GM12878 (cell line): ENCODE measurements around the gene NLRC3. TPM values are rescaled to one million over a fixed set of nuclear protein-coding genes. Genes with fewer than 3 reads are reported as not detected.

ENCODE experiments used
- ATAC-seq: fragments of 200-7000 bp; cut with Tn5 transposase; 3 replicates; pipeline ENCODE4 v1.9.1; 2020; ENCODE audit warnings: mild to moderate bottlenecking, moderate library complexity
- BruUV-seq: library from RNA; stranded (reverse); fragments of 400-500 nt; replicated peaks from 2 replicates; lab custom pipeline; 2021; lab: Mats Ljungman, UMichigan
- CTCF ChIA-PET: fragments of 300-600 bp; sonication (Branson Sonifier 250); formaldehyde crosslinking; extraction: SDS; loops from one replicate; lab custom pipeline; 2021; ENCODE audit warnings: inconsistent platforms; lab: Yijun Ruan, JAX
- POLR2A ChIA-PET: fragments of 350-600 bp; formaldehyde crosslinking; extraction: SDS; loops from one replicate; lab custom pipeline; 2021; ENCODE audit warnings: inconsistent platforms; lab: Charles Lee
- RAD21 ChIA-PET: fragments of 300-600 bp; sonication (Branson Sonifier 250); formaldehyde crosslinking; loops from one replicate; lab custom pipeline; 2023; ENCODE audit warnings: antibody characterized with exemption; ENCODE audit not compliant: unreplicated experiment; lab: Charles Lee
- SMC1A ChIA-PET: fragments of 300-600 bp; sonication (Branson Sonifier 250); formaldehyde crosslinking; loops from one replicate; lab custom pipeline; 2023; ENCODE audit not compliant: unreplicated experiment, uncharacterized antibody; lab: Charles Lee
- DNase-seq: peaks from one replicate; pipeline ENCODE4 v3.0.0-alpha.2; 2011; ENCODE audit warnings: low read depth, low spot score
- FAIRE-seq: peaks from 3 replicates; lab custom pipeline; 2011; peaks lifted over from hg19 to GRCh38; lab: Jason Lieb, UNC
- H2AFZ ChIP-seq: 2 replicates; pipeline ENCODE4 v1.6.0; 2011; ENCODE audit warnings: low read depth, low read length, control low read depth; ENCODE audit not compliant: control insufficient read depth
- H3K27ac ChIP-seq: 2 replicates; pipeline ENCODE4 v1.5.1; 2011; ENCODE audit warnings: control low read depth; ENCODE audit not compliant: control insufficient read depth, insufficient read depth
- H3K27me3 ChIP-seq, 2 experiments: replicated peaks in 1 of 2; 2 replicates each; pipeline versions ENCODE4 v1.6.0 to v1.6.1; 2011; ENCODE audit warnings: low read length in 1 of 2; ENCODE audit not compliant: control insufficient read depth in 2 of 2, insufficient read depth in 2 of 2
- H3K36me3 ChIP-seq, 2 experiments: 2 replicates each; pipeline ENCODE4 v1.5.1; 2011; ENCODE audit warnings: low read length in 1 of 2; ENCODE audit not compliant: control insufficient read depth in 2 of 2, insufficient read depth in 2 of 2
- H3K4me1 ChIP-seq: 2 replicates; pipeline ENCODE4 v1.6.1; 2011; ENCODE audit warnings: mild to moderate bottlenecking, low read length, moderate library complexity, mixed read lengths; ENCODE audit not compliant: control insufficient read depth, insufficient read depth
- H3K4me2 ChIP-seq: 2 replicates; pipeline ENCODE4 v1.6.0; 2011; ENCODE audit warnings: control low read depth; ENCODE audit not compliant: control insufficient read depth, insufficient read depth
- H3K4me3 ChIP-seq: fragments of 200-600 bp; sonication (generic); 2 replicates; pipeline ENCODE4 v1.5.1; 2016
- H3K79me2 ChIP-seq: 2 replicates; pipeline ENCODE4 v1.6.0; 2011; ENCODE audit warnings: low read length; ENCODE audit not compliant: control insufficient read depth, insufficient read depth
- H3K9ac ChIP-seq: 2 replicates; pipeline ENCODE4 v1.8.0; 2011; ENCODE audit warnings: low read length, control low read depth, mixed read lengths; ENCODE audit not compliant: control insufficient read depth, insufficient read depth
- H3K9me3 ChIP-seq: replicated peaks from 3 replicates; pipeline ENCODE4 v1.5.1; 2011; ENCODE audit warnings: mild to moderate bottlenecking, low read length; ENCODE audit not compliant: control insufficient read depth, insufficient read depth
- H4K20me1 ChIP-seq: 2 replicates; pipeline ENCODE4 v1.6.0; 2011; ENCODE audit not compliant: control insufficient read depth, insufficient read depth
- E4F1 ChIP-seq: fragments of 450-650 bp; IDR thresholded peaks from 2 replicates; pipeline ENCODE4 v1.6.1; 2018; ENCODE audit warnings: borderline replicate concordance, mild to moderate bottlenecking; ENCODE audit not compliant: partially characterized antibody
- MTA3 ChIP-seq: IDR thresholded peaks from 2 replicates; pipeline ENCODE4 v1.6.1; 2012; ENCODE audit warnings: low read length, inconsistent platforms, borderline replicate concordance
- RUNX3 ChIP-seq: IDR thresholded peaks from 2 replicates; pipeline ENCODE4 v1.6.1; 2012; ENCODE audit warnings: low read length, inconsistent platforms
- SPI1 ChIP-seq: IDR thresholded peaks from 2 replicates; pipeline ENCODE4 v1.6.1; 2011; ENCODE audit warnings: low read depth, mild to moderate bottlenecking, low read length, moderate library complexity, borderline replicate concordance; ENCODE audit not compliant: insufficient read depth
- TAF1 ChIP-seq: IDR thresholded peaks from 2 replicates; pipeline ENCODE4 v1.6.1; 2011; ENCODE audit warnings: mild to moderate bottlenecking, low read depth, low read length, borderline replicate concordance
- TCF7 ChIP-seq: IDR thresholded peaks from 2 replicates; pipeline ENCODE4 v1.6.1; 2014; ENCODE audit warnings: antibody characterized with exemption, borderline replicate concordance
- ZNF207 ChIP-seq: fragments of 450-650 bp; IDR thresholded peaks from 2 replicates; pipeline ENCODE4 v1.6.1; 2014; ENCODE audit warnings: antibody characterized with exemption, mild to moderate bottlenecking, borderline replicate concordance
- WGBS: methylation state at CpG from one replicate; pipeline ENCODE4 v1.1.6; 2016; ENCODE audit warnings: low lambda C conversion rate; ENCODE audit not compliant: insufficient replicate concordance, insufficient coverage; ENCODE audit errors: missing lambda C conversion rate; 5-methylcytosine and 5-hydroxymethylcytosine counted together
- in situ Hi-C: fragments of 300-500 bp; cut with MboI; formaldehyde crosslinking; loops from 9 replicates; pipeline ENCODE4 v1.14.3; 2018; ENCODE audit warnings: mixed read lengths
- intact Hi-C: fragments of 100-400 bp; cut with micrococcal nuclease; formaldehyde crosslinking; loops from one replicate; pipeline ENCODE4 v1.14.2; 2022; ENCODE audit not compliant: unreplicated experiment
- polyA plus RNA-seq, 11 experiments: library from polyadenylated mRNA; depleted of rRNA in 4 of 11; unstranded in 6 of 11; stranded (reverse) in 5 of 11; fragments of >200 nt; fragmentation: Nextera tagmentation in 4 of 11; fragmentation: Illumina TruSeq in 1 of 11; extraction: Ambion mirVana in 4 of 11; extraction: Trizol in 1 of 11; gene quantifications; 1 replicate in 1 of 11; 2 replicates in 10 of 11; pipeline versions ENCODE4 v1.2.1 to v1.2.3, GENCODE V29; 2011 to 2016; ENCODE audit warnings: inconsistent platforms in 2 of 11, missing spikeins in 2 of 11, low read depth in 1 of 11
- total RNA-seq, 4 experiments: library from RNA; depleted of rRNA in 3 of 4; stranded (reverse); fragments of >200 nt in 3 of 4; fragmentation: Illumina TruSeq in 1 of 4; extraction: Trizol in 1 of 4; gene quantifications; 2 replicates each; pipeline versions ENCODE4 v1.2.1 to v1.2.3, GENCODE V29; 2013 to 2021
- TF ChIP-seq, protein P1 (sequence below): fragments of 450-650 bp; IDR thresholded peaks from 2 replicates; pipeline ENCODE4 v1.6.1; 2017; ENCODE audit warnings: mild to moderate bottlenecking, moderate library complexity
- TF ChIP-seq, protein P2 (sequence below): fragments of 450-650 bp; conservative IDR thresholded peaks from 2 replicates; pipeline ENCODE4 v1.6.1; 2017; ENCODE audit warnings: mild to moderate bottlenecking, moderate library complexity

NLRC3 gene
- total and polyA plus RNA-seq, 10 of the 15 experiments (the other 5 are each of a cell fraction or from before 2014, with no cell fraction given): 2.2 to 17.8 (median 7.6) TPM

DNA sequence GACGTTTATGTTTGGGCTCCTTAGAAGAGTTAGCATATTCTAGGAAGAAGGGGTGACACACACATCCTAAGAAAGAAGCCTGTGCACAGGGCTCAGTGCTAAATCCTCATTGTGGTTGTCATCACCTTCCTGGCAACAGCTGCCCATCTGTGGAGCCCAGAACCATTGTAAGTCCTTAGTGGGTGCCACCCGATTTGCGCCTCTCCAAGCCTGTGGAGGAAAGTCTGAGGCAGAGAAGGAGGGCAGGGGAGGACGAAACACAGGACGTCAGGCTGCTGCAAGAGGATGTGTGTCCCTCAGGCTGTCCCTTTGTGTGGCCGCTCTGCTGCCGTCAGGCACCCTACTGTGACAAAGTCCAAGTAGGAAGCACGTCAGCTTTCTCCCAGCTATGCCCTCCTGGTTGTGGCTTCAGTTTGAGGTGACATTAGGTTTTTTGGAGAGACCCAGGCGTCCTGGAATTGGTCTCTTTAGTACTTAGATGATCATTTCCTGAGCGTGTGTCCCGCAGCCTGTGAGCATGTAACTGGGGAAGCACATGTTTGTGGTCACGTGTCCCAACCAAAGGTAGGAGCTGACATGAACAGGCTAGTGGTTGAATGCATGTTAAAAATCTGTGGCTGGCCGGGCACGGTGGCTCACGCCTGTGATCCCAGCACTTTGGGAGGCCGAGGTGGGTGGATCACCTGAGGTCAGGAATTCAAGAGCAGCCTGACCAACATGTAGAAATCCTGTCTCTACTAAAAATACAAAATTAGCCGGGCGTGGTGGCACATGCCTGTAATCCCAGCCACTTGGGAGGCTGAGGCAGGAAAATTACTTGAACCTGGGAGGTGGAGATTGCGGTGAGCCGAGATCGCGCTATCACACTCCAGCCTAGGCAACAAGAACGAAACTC lies 65.7 kb downstream of the NLRC3 start (continued):
- no peak for TF ChIP-seq E4F1

GRCh38 chr16:3510416-3510815 lies 66.8 kb downstream of the NLRC3 start:
- no TSS peak for BruUV-seq
- Histone ChIP-seq H3K9me3 (no peaks in the 10 kb centered on the region), H3K79me2 (no peaks in the 10 kb centered on the region), H3K27me3 (no peaks in the 10 kb centered on the region), H3K36me3 (peaks cover 0 to 2% of the 10 kb centered on the region in 2 experiments; a peak in 1 of 4 replicates), H4K20me1 (no peaks in the 10 kb centered on the region), H3K27ac (no peak overlapping the region), H3K4me2 (no peak overlapping the region), H3K4me3 (no peak overlapping the region), H3K9ac (no peak overlapping the region), H2AFZ (no peak overlapping the region), H3K4me1 (peaks cover 12% of the 10 kb centered on the region)
- TF ChIP-seq, protein P1, sequence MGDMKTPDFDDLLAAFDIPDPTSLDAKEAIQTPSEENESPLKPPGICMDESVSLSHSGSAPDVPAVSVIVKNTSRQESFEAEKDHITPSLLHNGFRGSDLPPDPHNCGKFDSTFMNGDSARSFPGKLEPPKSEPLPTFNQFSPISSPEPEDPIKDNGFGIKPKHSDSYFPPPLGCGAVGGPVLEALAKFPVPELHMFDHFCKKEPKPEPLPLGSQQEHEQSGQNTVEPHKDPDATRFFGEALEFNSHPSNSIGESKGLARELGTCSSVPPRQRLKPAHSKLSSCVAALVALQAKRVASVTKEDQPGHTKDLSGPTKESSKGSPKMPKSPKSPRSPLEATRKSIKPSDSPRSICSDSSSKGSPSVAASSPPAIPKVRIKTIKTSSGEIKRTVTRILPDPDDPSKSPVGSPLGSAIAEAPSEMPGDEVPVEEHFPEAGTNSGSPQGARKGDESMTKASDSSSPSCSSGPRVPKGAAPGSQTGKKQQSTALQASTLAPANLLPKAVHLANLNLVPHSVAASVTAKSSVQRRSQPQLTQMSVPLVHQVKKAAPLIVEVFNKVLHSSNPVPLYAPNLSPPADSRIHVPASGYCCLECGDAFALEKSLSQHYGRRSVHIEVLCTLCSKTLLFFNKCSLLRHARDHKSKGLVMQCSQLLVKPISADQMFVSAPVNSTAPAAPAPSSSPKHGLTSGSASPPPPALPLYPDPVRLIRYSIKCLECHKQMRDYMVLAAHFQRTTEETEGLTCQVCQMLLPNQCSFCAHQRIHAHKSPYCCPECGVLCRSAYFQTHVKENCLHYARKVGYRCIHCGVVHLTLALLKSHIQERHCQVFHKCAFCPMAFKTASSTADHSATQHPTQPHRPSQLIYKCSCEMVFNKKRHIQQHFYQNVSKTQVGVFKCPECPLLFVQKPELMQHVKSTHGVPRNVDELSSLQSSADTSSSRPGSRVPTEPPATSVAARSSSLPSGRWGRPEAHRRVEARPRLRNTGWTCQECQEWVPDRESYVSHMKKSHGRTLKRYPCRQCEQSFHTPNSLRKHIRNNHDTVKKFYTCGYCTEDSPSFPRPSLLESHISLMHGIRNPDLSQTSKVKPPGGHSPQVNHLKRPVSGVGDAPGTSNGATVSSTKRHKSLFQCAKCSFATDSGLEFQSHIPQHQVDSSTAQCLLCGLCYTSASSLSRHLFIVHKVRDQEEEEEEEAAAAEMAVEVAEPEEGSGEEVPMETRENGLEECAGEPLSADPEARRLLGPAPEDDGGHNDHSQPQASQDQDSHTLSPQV: no peak
- TF ChIP-seq MTA3 (no peak), TAF1 (no peak), TCF7 (no peak), RUNX3 (no peak), ZNF207 (no peak), SPI1 (no peak)
- TF ChIP-seq, protein P2, sequence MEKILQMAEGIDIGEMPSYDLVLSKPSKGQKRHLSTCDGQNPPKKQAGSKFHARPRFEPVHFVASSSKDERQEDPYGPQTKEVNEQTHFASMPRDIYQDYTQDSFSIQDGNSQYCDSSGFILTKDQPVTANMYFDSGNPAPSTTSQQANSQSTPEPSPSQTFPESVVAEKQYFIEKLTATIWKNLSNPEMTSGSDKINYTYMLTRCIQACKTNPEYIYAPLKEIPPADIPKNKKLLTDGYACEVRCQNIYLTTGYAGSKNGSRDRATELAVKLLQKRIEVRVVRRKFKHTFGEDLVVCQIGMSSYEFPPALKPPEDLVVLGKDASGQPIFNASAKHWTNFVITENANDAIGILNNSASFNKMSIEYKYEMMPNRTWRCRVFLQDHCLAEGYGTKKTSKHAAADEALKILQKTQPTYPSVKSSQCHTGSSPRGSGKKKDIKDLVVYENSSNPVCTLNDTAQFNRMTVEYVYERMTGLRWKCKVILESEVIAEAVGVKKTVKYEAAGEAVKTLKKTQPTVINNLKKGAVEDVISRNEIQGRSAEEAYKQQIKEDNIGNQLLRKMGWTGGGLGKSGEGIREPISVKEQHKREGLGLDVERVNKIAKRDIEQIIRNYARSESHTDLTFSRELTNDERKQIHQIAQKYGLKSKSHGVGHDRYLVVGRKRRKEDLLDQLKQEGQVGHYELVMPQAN: no peak
- WGBS: 77% methylated on average over 10 of the region's 10 CpGs
- no peak for ATAC-seq
- RAD21 ChIA-PET: no interaction called here
- in situ Hi-C loops (no loop called here), intact Hi-C loops (no loop called here)
- DNase-seq: no peak
- SMC1A ChIA-PET: interaction anchor here (0.6 to 1.4 kb wide), 3 partner anchors 9 to 90 kb away, joined by 3 to 7 read pairs (median 5); partner anchors contain the start of gene CLUAP1
- CTCF ChIA-PET: no interaction called here
- POLR2A ChIA-PET: interaction anchor here (0.6 to 0.7 kb wide), 2 partner anchors 159 to 204 kb away, joined by 4 read pairs; no protein-coding TSS in a partner anchor
- no peak for FAIRE-seq
